Heart right ventricle (tissue), 16 donors: ENCODE measurements around the gene TIMM29. TPM values are rescaled to one million over a fixed set of nuclear protein-coding genes. Genes with fewer than 3 reads are reported as not detected.

ENCODE experiments used
- ATAC-seq, 8 donors: fragments of 200-7000 bp; cut with Tn5 transposase; one replicate each; pipeline ENCODE4 v1.9.1; 2020; ENCODE audit warnings: mild to moderate bottlenecking in 8 of 8, moderate library complexity in 8 of 8, moderate number of reproducible peaks in 1 of 8
- DNase-seq, 2 donors: peaks; one replicate each; pipeline ENCODE4 v3.0.0-alpha.2; 2020
- H3K27ac ChIP-seq, 10 donors: fragments of 200-600 bp; sonication (generic) in 2 of 10; one replicate each; pipeline versions ENCODE4 v1.5.0 to v1.8.0; 2020 to 2022; ENCODE audit warnings: mild to moderate bottlenecking in 3 of 10
- H3K27me3 ChIP-seq, 7 donors: fragments of 200-600 bp; one replicate each; pipeline ENCODE4 v1.8.0; 2021 to 2022; ENCODE audit warnings: mild to moderate bottlenecking in 2 of 7
- H3K36me3 ChIP-seq, 9 donors: fragments of 200-600 bp; sonication (generic) in 1 of 9; one replicate each; pipeline versions ENCODE4 v1.5.0 to v1.8.0; 2020 to 2022; ENCODE audit warnings: mild to moderate bottlenecking in 2 of 9
- H3K4me1 ChIP-seq, 9 donors: fragments of 200-600 bp; sonication (generic) in 1 of 9; one replicate each; pipeline versions ENCODE4 v1.5.0 to v1.8.0; 2020 to 2022; ENCODE audit warnings: mild to moderate bottlenecking in 4 of 9
- H3K4me3 ChIP-seq, 10 donors: fragments of 200-600 bp; sonication (generic) in 2 of 10; one replicate each; pipeline versions ENCODE4 v1.5.0 to v1.8.0; 2020 to 2022; ENCODE audit warnings: mild to moderate bottlenecking in 7 of 10, moderate library complexity in 2 of 10
- H3K9me3 ChIP-seq, 11 donors: fragments of 200-600 bp in 10 of 11; sonication (generic) in 2 of 11; one replicate each; pipeline versions ENCODE4 v1.5.0 to v1.8.0; 2013 to 2022; ENCODE audit warnings: mild to moderate bottlenecking in 2 of 11, control low read depth in 1 of 11, moderate library complexity in 1 of 11
- WGBS, 2 donors: extraction: QIAGEN DNeasy Blood & Tissue Kit; methylation state at CpG; one replicate each; pipeline ENCODE4 v1.1.7; 2013; ENCODE audit warnings: inconsistent platforms in 1 of 2; 5-methylcytosine and 5-hydroxymethylcytosine counted together
- intact Hi-C, 10 donors: fragments of 100-400 bp; cut with DNase I; formaldehyde crosslinking; loops; one replicate each; pipeline versions ENCODE4 v1.11.1 to v1.14.2; 2022
- polyA plus RNA-seq, 2 donors: library from polyadenylated mRNA; stranded (reverse); fragments of 200-250 nt; gene quantifications; one replicate each; pipeline ENCODE4 v1.2.3, GENCODE V29; 2013
- total RNA-seq, 10 donors: library from RNA; stranded (reverse); fragmentation: NEBNext Ultra II Directional in 3 of 10; extraction: Animal tissue kit (Norgen Biotek cat#: 25700) in 3 of 10; gene quantifications; one replicate each; pipeline versions ENCODE4 v1.2.1 to v1.2.4, GENCODE V29; 2021 to 2023
- TF ChIP-seq, protein P1 (sequence below), 9 donors: fragments of 200-600 bp; sonication (generic) in 2 of 9; IDR thresholded peaks; one replicate each; pipeline versions ENCODE4 v1.5.0 to v1.8.0; 2021 to 2022; ENCODE audit warnings: antibody characterized with exemption in 9 of 9, mild to moderate bottlenecking in 5 of 9, moderate library complexity in 1 of 9
- donor health status: Arrhythmogenic right ventricular cardiomyopathy.
- donor health status: ischemic (EF 13 %, LVEDD 7.1; RV severe dilation, severe dysfunction).
- donor health status: healthy with polysubstance abuse.
- donor health status: DM: no; HTN: yes; CAD: no.
- donor health status: DM: no; HTN: no; CAD: no.
- donor health status: ischemic (EF 25% LVEDD 6.9; RV normal size, moderate dysfunction).
- donor health status: ischemic (EF 25% LVEDD 5.7; RV mildly dilated, moderate dysfunction).
- donor health status: healthy.
- donor health status: DM: yes; HTN: yes; CAD: no.
- donor health status: Ischemic cardiomyopathy.
- donor health status: ischemic (EF 35%, LVEDD 5.7; RV mildly dilated, moderate dysfunction).
- donor health status: nonischemic (EF 11% LVEDD 7.7; RV severe dilation, severe dysfunction).
- donor health status: DM: yes; HTN: yes; CAD: no.
- donor health status: PGD.
- donor health status: ischemic (EF 29% LVEDD 5.4; RV normal size, mild dysfunction).
- donor health status: nonischemic (EF 23%, LVEDD 6.1; RV moderate dilation, normal function).

Gene TIMM29
- total and polyA plus RNA-seq, 12 donors: 10.8 to 17.3 (median 14.7) TPM

DNA sequence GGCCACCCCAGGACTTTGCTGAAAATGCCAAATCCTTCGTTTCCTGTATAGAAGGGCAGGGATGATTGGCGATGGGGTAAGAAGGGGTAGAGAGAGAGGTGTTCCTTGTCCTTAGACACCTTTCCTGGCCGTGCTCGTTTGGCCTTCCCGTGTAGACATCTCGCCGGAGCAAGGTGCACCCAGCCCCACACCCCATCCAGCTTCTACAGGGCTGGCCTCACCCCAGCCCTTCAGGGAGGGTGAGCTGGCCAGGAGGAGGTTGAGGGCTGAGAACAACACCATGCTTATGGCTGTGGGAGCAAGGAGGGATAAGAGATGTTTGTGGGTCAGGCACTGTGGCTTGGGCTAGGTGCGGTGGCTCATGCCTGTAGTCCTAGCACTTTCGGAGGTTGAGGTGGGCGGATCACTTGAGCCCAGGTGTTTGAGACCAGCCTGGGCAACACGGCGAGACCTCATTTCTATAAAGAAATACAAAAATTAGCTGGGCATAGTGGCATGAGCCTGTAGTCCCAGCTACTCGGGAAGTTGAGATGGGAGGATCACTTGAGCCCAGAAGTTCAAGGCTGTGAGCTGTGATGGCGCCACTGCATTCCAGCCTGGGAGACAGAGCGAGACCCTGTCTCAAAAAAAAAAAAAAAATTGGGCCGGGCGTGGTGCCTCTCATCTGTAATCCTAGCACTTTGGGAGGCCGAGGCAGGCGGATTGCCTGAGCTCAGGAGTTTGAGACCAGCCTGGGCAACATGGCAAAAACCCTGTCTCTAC lies 47.7 kb downstream of the TIMM29 start:
- Histone ChIP-seq H3K27me3 (no peaks in the 10 kb centered on the region), H3K9me3 (no peaks in the 10 kb centered on the region), H3K4me1 (peaks cover 17 to 52% (median 31%) of the 10 kb centered on the region in 9 donors), H3K27ac (peak overlapping the region in 9 of 10 donors; percentile 31 to 75 (median 53)), H3K36me3 (peaks cover 0 to 4% (median 0%) of the 10 kb centered on the region in 9 donors), H3K4me3 (peak overlapping the region in 4 of 10 donors; percentile 18 to 21 (median 20))
- intact Hi-C loops: loop anchor here in 1 of 10 donors (10.0 kb wide), 1 partner anchor 108 kb away; the partner anchor contains the start of gene LDLR
- no peak for DNase-seq
- ATAC-seq: peak in 5 of 8 donors; percentile 4 to 29 (median 16)
- WGBS, 2 donors: 66 to 72% methylated on average over 19 of the region's 19 CpGs
- TF ChIP-seq, protein P1, sequence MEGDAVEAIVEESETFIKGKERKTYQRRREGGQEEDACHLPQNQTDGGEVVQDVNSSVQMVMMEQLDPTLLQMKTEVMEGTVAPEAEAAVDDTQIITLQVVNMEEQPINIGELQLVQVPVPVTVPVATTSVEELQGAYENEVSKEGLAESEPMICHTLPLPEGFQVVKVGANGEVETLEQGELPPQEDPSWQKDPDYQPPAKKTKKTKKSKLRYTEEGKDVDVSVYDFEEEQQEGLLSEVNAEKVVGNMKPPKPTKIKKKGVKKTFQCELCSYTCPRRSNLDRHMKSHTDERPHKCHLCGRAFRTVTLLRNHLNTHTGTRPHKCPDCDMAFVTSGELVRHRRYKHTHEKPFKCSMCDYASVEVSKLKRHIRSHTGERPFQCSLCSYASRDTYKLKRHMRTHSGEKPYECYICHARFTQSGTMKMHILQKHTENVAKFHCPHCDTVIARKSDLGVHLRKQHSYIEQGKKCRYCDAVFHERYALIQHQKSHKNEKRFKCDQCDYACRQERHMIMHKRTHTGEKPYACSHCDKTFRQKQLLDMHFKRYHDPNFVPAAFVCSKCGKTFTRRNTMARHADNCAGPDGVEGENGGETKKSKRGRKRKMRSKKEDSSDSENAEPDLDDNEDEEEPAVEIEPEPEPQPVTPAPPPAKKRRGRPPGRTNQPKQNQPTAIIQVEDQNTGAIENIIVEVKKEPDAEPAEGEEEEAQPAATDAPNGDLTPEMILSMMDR (IDR thresholded peaks at IDR 0.05): no peak

DNA sequence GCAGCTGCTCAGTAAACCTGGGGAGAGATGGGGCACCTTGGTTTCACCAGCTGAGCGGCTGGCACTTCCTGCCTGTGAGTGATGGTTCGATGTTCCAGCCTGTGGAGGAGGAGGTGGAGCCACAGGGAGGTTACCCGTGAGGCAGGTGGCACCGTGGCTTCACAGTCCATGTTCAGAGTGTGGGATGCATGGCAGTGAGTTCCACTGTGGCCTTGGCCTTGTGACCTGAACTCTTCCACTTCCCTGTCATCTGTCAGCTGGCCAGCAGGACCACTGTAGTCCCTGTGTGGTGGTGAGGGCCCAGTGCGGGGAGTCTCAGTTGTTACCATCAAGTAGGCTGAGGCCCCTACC lies 49.1 kb downstream of the TIMM29 start:
- DNase-seq (no peak), ATAC-seq (no peak)
- H3K27ac ChIP-seq: no peak overlapping the region
- no peaks in the 10 kb centered on the region for H3K27me3 ChIP-seq
- H3K36me3 ChIP-seq: peaks cover 0 to 9% (median 0%) of the 10 kb centered on the region in 9 donors
- H3K4me1 ChIP-seq: peaks cover 17 to 48% (median 31%) of the 10 kb centered on the region in 9 donors
- intact Hi-C loops: loop anchor here in 1 of 10 donors (10.0 kb wide), 1 partner anchor 107 kb away; the partner anchor contains the start of gene LDLR
- WGBS, 2 donors: 89 to 93% methylated on average over 5 of the region's 5 CpGs
- TF ChIP-seq, protein P1 (IDR thresholded peaks at IDR 0.05): no peak
- no peak overlapping the region for H3K4me3 ChIP-seq
- no peaks in the 10 kb centered on the region for H3K9me3 ChIP-seq

Other genes with a start within 250 kb of the TIMM29 start
- gene QTRT1, start 227.4 kb upstream of the TIMM29 start, total RNA-seq: 10 to 100 TPM; 24.3 to 33.1 (median 26.5) TPM
- 10 to 100 TPM; 43.6 to 92.3 TPM for gene QTRT1, start 227.4 kb upstream of the TIMM29 start, polyA plus RNA-seq
- gene DNM2, start 210.7 kb upstream of the TIMM29 start, total RNA-seq: 100 to 1,000 TPM; 118 to 206 (median 135) TPM
- gene DNM2, start 210.7 kb upstream of the TIMM29 start, polyA plus RNA-seq: 100 to 1,000 TPM in 1 of 2 donors, 10 to 100 TPM in 1; 78.9 to 110 TPM
- gene TMED1, start 92.6 kb upstream of the TIMM29 start, total RNA-seq: 10 to 100 TPM; 25.9 to 38.6 (median 32.9) TPM
- 10 to 100 TPM; 40.4 to 88.6 TPM for gene TMED1, start 92.6 kb upstream of the TIMM29 start, polyA plus RNA-seq
- gene C19orf38, start 80.4 kb upstream of the TIMM29 start, total RNA-seq: 1 to 10 TPM in 3 of 10 donors, under 1 TPM in 6, not detected in 1; 0.27 to 4.0 (median 0.61) TPM
- gene C19orf38, start 80.4 kb upstream of the TIMM29 start, polyA plus RNA-seq: 1 to 10 TPM in 1 of 2 donors, under 1 TPM in 1; 0.66 to 1.3 TPM
- gene CARM1, start 57.3 kb upstream of the TIMM29 start, total RNA-seq: 10 to 100 TPM; 25.8 to 45.4 (median 28.8) TPM
- 10 to 100 TPM; 26.2 to 27.4 TPM for gene CARM1, start 57.3 kb upstream of the TIMM29 start, polyA plus RNA-seq
- 10 to 100 TPM; 13.7 to 26.0 (median 16.9) TPM for gene YIPF2, start 172 bp upstream of the TIMM29 start, total RNA-seq
- 10 to 100 TPM; 25.2 to 36.7 TPM for gene YIPF2, start 172 bp upstream of the TIMM29 start, polyA plus RNA-seq
- 10 to 100 TPM; 35.2 to 54.4 (median 42.2) TPM for gene SMARCA4, start 32.2 kb downstream of the TIMM29 start, total RNA-seq
- gene SMARCA4, start 32.2 kb downstream of the TIMM29 start, polyA plus RNA-seq: 10 to 100 TPM; 53.0 to 64.8 TPM
- gene LDLR, start 160.7 kb downstream of the TIMM29 start, total RNA-seq: 10 to 100 TPM in 8 of 10 donors, 1 to 10 TPM in 2; 4.5 to 76.1 (median 16.4) TPM
- 10 to 100 TPM in 1 of 2 donors, 1 to 10 TPM in 1; 7.4 to 24.1 TPM for gene LDLR, start 160.7 kb downstream of the TIMM29 start, polyA plus RNA-seq
- gene SPC24, start 227.0 kb downstream of the TIMM29 start, total RNA-seq: 1 to 10 TPM; 1.6 to 8.5 (median 3.2) TPM
- 1 to 10 TPM in 1 of 2 donors, under 1 TPM in 1; 0.93 to 5.9 TPM for gene SPC24, start 227.0 kb downstream of the TIMM29 start, polyA plus RNA-seq